Right forelimb (tissue), 1 donor: ENCODE results near the gene C17orf100.

Experiments
- DNase-seq: peaks from one replicate; pipeline ENCODE4 v3.0.0-alpha.2; 2018

The C17orf100 gene

GRCh38 chr17:6651354-6651918 lies at the start of gene C17orf100, which contains the start of gene MED31:
C17orf100 (plus strand) TSS chr17:6651762; CDS start chr17:6651914, 152 bp downstream.
MED31 (minus strand) TSS chr17:6651605; CDS start chr17:6651528, 77 bp downstream.
- peak; percentile 97 for DNase-seq

GRCh38 chr17:6602141-6602540 lies 49.4 kb upstream of the C17orf100 start:
- no peak for DNase-seq

- no peak for DNase-seq
Observed at GRCh38 chr17:6603744-6604325, 47.7 kb upstream of the C17orf100 start.

GRCh38 chr17:6605142-6605541 lies 46.4 kb upstream of the C17orf100 start:
- DNase-seq, result no peak

- no peak for DNase-seq
Observed at GRCh38 chr17:6608321-6608720, 43.2 kb upstream of the C17orf100 start.

GRCh38 chr17:6610011-6610410 lies 41.6 kb upstream of the C17orf100 start:
- no peak for DNase-seq

GRCh38 chr17:6611231-6611630 lies 40.3 kb upstream of the C17orf100 start:
- DNase-seq, result no peak

GRCh38 chr17:6623941-6624340 lies 27.6 kb upstream of the C17orf100 start:
- DNase-seq, result no peak

- DNase-seq, result no peak
Observed at GRCh38 chr17:6626616-6627015, 24.9 kb upstream of the C17orf100 start.

- no peak for DNase-seq
Observed at GRCh38 chr17:6627019-6627418, 24.5 kb upstream of the C17orf100 start.

GRCh38 chr17:6630390-6630789 lies 21.2 kb upstream of the C17orf100 start:
- DNase-seq, result no peak

GRCh38 chr17:6632530-6632929 lies 19.0 kb upstream of the C17orf100 start:
- no peak for DNase-seq

GRCh38 chr17:6633263-6633662 lies 18.3 kb upstream of the C17orf100 start:
- no peak for DNase-seq

GRCh38 chr17:6636105-6636504 lies 15.5 kb upstream of the C17orf100 start:
- DNase-seq, result no peak

GRCh38 chr17:6636616-6637457 lies 14.7 kb upstream of the C17orf100 start:
- DNase-seq, result no peak

GRCh38 chr17:6637458-6637840 lies 14.1 kb upstream of the C17orf100 start:
- no peak for DNase-seq

- DNase-seq, result no peak
Observed at GRCh38 chr17:6638046-6638908, 13.3 kb upstream of the C17orf100 start.

- DNase-seq, result no peak
Observed at GRCh38 chr17:6639014-6639585, 12.5 kb upstream of the C17orf100 start.

GRCh38 chr17:6639586-6640535 lies 11.7 kb upstream of the C17orf100 start:
- no peak for DNase-seq

- DNase-seq, result peak; percentile 94
Observed at GRCh38 chr17:6640536-6641246, 10.9 kb upstream of the C17orf100 start, which contains the start of the genes KIAA0753 and TXNDC17. KIAA0753 (minus strand) TSS chr17:6640711; CDS start chr17:6635103, 5,608 bp downstream. TXNDC17 (plus strand) TSS chr17:6641060; CDS start chr17:6641083, 23 bp downstream.
